ENCODE measurements around the gene SH3BP2.
A peak's percentile ranks its signal among the peaks of the same experiment; 100 is the strongest.

SH3BP2 gene

DNA sequence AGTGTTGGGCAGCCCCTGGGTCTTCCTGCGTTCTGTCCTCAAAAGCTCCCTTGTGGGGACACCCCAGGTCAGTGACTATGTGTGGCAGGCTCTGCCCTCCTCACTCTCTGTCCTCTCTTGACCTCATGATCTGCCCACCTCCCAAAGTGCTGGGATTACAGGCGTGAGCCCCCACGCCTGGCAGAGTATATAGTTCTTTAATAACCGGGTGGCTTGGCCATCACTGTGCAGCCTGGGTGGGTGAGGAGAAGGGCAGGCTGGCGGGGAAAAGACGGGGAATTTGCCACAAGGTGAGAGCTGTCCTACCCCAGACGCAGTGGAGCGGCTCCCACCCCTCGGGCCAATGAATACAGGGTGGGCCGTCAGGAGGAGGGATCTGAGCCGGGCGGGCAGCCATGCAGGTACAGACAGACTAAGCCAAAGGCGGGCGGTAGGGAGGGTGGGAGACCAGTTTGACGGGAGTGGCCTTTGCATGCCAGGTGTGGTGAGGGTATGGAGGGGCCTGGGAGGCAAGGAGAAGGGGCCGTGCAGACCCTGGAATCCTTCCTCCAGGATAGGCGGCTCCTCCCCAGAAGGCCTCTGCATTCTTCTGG lies 2.5 kb downstream of the SH3BP2 start:
- FAIRE-seq: no peak
- DNase-seq (ENCODE audit: insufficient read length): no peak
- TF ChIP-seq POLR2AphosphoS5 (IDR thresholded peaks at IDR 0.05; ENCODE audit: low read depth, low read length) (no peak), TAF1 (IDR thresholded peaks at IDR 0.05; ENCODE audit: borderline replicate concordance, low read depth, low read length) (no peak), POLR2A (IDR thresholded peaks at IDR 0.05; ENCODE audit: low read depth, low read length) (no peak)

DNA sequence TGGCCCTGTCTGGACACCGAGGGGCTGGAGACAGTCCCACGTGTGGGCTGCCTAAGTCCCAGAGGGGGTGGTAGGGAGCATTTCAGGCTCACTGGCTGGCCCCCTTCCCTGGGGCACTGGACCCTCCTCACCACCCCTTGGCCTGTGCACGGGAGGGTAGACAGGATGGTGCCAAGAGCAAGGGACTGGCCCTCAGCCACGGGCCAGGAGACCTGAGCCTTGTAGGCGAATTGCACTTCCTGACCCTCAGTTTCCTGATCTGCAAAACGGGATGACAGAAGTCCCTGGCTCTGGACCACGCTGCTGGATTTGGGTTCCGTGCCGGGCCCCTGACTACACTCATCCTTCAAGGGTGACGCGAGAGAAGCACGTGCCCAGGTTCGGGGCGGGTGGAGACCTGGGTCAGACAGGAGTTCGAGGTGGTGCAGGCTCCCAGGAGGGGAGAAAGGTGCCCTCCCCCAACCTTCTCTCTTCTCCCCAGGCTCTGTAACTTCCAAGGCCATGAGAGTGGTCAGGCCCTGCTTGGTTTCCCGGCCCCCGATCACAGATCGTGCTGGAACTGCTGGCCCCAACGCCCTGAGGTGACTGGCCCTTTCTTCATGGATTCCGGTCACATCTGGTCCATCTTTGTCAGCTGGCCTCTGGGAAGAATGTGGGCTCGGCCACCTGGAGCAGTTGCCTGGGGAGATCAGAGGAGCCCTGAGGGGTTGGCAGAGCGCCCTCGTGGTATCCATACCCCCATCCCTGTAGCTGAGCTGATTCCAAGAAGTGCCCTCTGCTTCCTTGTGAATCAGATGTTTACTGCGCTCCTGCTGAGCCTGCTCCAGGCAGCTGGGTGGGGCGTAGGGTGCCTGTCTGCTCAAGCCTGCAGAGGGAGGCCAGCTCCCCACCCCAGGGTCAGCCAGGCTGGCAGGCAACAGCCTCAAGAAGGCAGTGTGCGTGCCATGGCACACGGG lies 3.3 kb downstream of the SH3BP2 start:
- no peak for TF ChIP-seq POLR2A (IDR thresholded peaks at IDR 0.05; ENCODE audit: low read depth, low read length)
- no peak for TF ChIP-seq TAF1 (IDR thresholded peaks at IDR 0.05; ENCODE audit: borderline replicate concordance, low read depth, low read length)
- TF ChIP-seq POLR2AphosphoS5 (IDR thresholded peaks at IDR 0.05; ENCODE audit: low read depth, low read length): no peak

DNA sequence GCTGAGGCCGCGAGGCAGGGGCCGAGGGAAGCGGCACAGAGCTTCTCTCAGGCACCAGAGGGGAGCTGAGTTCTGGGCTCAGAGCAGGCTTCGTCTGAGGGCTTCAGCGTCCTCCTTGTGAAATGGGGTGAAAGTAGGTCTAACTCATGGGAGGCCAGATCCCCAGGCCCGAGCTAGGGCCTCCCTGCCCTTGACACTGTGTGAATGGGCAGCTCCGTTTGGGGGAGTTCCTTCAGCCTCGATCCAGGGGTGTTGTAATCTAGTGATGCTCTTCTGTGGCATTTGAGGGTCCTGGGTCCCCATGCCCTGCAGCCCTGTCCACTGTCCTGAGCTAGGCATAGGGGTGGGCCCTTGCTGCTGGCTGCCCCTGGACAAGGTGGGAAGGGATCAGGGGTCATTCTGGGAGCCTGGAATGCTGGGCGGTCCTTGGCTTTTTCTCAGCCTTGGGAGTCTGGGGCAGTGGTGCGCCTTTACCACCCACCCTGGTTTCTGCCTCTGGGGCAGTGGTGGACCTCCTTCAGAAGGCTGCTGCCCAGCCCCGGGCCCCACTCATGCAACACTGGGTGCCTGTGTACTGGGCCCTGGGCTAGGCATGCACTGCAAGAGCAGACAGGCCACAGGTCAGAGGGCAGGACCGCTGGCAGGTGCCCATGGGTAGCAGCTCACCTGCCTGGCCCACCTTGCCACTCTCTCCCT lies 4.1 kb downstream of the SH3BP2 start:
- DNase-seq (ENCODE audit: insufficient read length) (no peak), FAIRE-seq (no peak)
- TF ChIP-seq POLR2A (IDR thresholded peaks at IDR 0.05; ENCODE audit: low read depth, low read length): no peak
- TF ChIP-seq POLR2AphosphoS5 (IDR thresholded peaks at IDR 0.05; ENCODE audit: low read depth, low read length): no peak
- no peak for TF ChIP-seq TAF1 (IDR thresholded peaks at IDR 0.05; ENCODE audit: borderline replicate concordance, low read depth, low read length)

More for the DNA sequence above, 3.3 kb downstream of the SH3BP2 start:
- no peak for FAIRE-seq
- DNase-seq (ENCODE audit: insufficient read length): no peak

DNA sequence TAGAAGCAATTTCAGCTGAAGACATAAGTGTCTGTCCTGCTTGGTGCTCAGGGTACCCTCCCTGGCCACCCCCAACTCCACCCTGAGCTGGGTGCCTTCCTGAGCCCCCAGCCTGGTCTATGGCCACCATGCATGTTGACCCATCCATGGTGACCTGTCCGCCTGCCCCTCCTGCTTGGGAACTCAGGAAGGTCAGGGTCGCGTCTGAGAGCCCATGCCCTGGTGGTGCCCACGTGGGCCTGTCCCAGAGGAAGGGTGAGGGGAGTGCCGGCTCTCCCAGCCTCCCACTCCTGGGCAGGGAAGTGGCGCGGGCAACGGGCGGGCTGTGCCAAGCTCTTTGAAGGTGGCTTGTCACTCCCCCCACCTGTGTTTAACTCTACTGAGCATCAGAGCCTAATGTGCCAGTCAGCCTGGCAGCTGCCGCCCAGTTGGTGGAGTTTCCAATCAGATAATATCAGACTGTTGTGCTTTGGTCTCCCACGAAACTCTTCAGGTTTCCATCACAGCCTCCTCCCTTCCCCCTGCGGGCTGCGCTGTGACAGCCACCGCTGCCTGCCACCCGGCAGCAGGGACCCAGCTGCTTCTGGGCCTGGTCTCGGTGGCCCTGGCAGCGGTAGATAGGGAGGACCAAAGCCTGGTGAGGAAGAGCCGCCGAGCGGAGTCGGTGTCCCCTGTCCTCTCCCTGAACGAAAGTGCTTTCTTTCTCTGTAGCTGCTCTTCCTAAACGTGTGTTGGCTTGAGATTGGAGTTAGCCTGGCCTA lies 4.8 kb downstream of the SH3BP2 start:
- TF ChIP-seq POLR2A (IDR thresholded peaks at IDR 0.05; ENCODE audit: low read depth, low read length) (no peak), POLR2AphosphoS5 (IDR thresholded peaks at IDR 0.05; ENCODE audit: low read depth, low read length) (no peak), TAF1 (IDR thresholded peaks at IDR 0.05; ENCODE audit: borderline replicate concordance, low read depth, low read length) (no peak)
- FAIRE-seq: peak; percentile 5
- DNase-seq (ENCODE audit: insufficient read length): no peak

DNA sequence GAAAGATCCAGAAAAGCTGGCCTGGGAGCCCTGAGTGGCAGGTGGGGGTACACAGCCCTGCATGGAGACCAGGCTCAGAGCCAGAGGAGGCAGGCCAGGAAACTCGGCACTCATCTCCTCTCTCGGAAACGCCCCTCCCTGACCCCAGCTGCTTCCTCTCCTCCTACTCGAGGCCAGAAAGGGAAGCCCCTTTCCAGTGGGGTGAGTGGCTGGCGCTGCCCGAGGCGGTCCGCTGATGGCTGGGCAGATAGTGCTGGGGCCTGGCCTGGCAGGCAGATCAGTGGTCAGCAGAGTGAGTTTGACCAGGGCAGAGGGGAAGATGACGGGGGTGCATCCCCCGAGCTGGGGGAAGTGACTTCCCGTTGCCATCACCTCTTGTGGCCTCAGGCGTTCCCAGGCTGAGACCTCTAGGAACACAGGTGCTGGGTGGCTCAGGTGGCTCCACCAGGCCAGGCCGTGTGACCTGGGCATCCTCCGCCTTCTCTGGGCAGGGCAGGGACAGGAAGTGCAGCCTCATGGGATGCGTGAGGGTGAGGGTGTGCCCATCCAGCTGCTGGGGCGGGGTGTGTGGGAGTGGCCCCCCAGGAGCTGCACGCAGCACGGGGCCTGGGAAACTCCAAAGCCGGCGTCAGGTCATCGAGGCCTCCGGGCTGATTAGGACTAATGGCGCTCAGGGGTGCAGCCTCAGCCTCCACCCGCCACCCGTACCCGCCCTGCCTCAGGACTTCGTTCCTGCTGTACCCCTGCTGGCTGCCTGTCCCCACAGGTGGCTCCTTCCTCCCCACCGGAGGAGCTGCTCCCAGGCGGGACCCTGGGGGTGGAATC lies 5.7 kb downstream of the SH3BP2 start:
- DNase-seq (ENCODE audit: insufficient read length): no peak

DNA sequence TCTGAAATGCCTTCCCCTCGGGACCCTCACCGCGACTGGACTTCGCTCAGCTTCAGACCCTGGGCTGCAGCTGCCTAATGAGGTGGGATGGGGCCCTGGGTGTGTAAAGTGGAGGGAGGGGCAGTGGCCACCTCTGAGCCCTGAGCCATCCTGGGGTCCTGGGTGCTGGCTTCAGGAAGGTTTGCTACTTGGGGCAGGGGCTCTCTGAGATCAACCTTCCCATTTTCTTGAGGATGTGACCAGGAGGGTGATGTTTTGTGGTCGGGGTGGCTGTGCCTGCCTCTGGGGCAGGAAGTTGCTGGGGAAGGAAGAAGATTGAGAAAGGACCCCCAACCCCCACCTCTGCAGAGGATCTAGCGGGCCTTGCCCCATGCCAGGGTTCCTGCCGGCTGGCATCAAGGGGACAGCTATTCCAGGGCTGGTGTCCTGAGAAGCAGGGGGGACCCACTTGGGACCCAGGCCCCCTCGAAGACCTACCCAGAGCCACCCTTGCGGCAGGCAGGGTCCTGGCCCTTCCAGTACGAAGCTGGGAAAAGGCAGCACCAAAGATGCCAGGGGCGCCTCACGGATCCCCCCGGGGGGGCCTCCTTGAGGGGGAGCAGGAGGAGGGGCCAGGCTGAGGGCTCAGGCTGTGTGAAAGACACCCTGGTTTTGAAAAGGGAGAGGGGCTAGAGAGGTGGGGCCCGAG lies 6.5 kb downstream of the SH3BP2 start:
- TF ChIP-seq POLR2A (IDR thresholded peaks at IDR 0.05; ENCODE audit: low read depth, low read length) (no peak), TAF1 (IDR thresholded peaks at IDR 0.05; ENCODE audit: borderline replicate concordance, low read depth, low read length) (no peak), POLR2AphosphoS5 (IDR thresholded peaks at IDR 0.05; ENCODE audit: low read depth, low read length) (no peak)
- FAIRE-seq: peak; percentile 84
- DNase-seq (ENCODE audit: insufficient read length): no peak

More for the DNA sequence above, 5.7 kb downstream of the SH3BP2 start:
- FAIRE-seq: peak; percentile 94
- 0 out of 2 replicates have a peak, but pooled peaks have one; percentile 23 for TF ChIP-seq POLR2AphosphoS5 (IDR thresholded peaks at IDR 0.05; ENCODE audit: low read depth, low read length)
- no peak for TF ChIP-seq POLR2A (IDR thresholded peaks at IDR 0.05; ENCODE audit: low read depth, low read length)

DNA sequence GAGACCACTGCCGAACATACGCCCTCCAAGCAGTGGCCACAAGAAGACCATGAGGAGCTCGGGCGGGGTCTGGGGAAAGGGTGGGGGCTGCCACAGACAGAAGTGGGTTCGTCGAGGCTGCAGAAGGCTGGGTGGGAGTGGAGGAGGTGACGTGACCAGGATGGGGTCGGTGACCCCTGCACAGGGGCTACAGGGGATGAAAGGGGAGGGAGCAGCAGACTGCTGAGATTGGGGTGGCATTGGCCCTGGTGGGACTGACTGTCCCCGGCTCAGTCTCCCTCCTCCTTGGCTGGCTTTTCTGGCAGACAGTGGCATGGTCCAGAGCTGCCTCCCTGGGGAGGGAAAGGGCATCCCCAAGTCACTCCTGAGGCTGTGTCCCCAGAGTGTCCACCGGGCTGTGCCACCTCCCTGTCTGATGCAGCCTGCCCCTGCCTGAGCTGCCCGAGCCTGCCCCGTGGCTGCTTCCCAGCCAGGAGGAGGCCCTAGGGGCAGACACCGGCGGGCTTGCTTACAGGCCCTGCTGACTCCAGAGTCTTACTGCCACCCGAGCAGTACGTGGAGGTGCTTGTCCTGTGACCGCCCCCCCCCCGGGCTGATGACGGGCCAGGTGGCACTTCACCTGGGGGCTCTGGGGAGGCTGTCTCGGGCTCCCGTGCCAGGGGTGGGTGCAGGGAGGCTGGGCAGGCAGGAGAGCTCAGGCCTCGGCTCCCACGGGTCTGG lies 7.2 kb downstream of the SH3BP2 start:
- TF ChIP-seq TAF1 (IDR thresholded peaks at IDR 0.05; ENCODE audit: borderline replicate concordance, low read depth, low read length) (no peak), POLR2AphosphoS5 (IDR thresholded peaks at IDR 0.05; ENCODE audit: low read depth, low read length) (no peak)
- DNase-seq (ENCODE audit: insufficient read length) (no peak), FAIRE-seq (peak; percentile 75)

DNA sequence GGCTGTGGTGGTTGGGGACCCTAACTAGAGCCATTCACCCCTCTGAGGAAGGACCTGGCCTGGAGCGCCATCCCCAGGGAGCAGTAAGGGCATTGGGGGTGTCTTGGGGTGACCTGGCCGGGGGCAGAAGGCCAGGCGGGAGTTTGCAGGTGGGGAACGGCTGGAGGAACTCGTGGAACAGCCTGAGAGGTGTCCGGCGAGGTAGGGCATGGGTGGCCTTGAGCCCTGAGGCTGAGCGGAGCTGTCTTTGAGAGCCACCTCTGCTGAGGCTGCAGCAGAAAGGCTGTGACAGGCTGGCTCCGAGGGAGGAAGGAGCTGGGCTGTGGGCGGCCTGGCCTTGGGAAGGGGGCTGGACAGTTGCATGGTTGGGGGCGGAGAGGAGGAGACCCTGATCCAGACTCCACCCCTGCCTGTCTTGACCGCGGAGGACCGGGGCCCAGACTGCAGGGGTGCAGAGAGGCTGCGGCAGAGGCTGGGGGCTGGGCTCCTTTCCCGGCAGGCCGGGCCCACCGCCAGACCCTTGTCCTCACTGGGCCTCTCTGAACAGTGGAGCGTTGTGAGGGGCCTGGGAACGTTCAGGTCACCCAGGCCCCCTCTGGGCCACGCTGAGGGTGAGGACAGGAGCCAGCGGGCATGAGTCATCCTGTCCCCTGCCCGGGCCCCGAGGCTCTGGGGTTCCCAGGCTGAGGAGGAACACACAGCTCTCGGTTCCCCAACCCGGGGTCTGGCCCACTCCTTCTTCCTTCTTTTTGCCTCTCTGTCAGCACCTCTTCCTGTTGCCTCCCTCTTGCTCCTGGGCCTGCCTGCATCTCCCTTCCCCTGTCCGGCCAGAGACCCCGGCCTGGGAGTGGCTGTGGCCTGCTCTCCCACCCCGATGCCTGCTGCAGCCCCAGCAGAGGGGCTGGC lies 8.1 kb downstream of the SH3BP2 start:
- FAIRE-seq: peak; percentile 86
- no peak for TF ChIP-seq POLR2AphosphoS5 (IDR thresholded peaks at IDR 0.05; ENCODE audit: low read depth, low read length)
- no peak for TF ChIP-seq TAF1 (IDR thresholded peaks at IDR 0.05; ENCODE audit: borderline replicate concordance, low read depth, low read length)
- TF ChIP-seq POLR2A (IDR thresholded peaks at IDR 0.05; ENCODE audit: low read depth, low read length): no peak
- DNase-seq (ENCODE audit: insufficient read length): no peak
